IPS-11a (cell line): ENCODE results near the gene TSPAN18.

ENCODE experiments used
- H3K4me3 ChIP-seq: one replicate; pipeline ENCODE4 v1.5.1; 2013; ENCODE audit warnings: low read depth, low read length, control low read depth

Gene TSPAN18

DNA sequence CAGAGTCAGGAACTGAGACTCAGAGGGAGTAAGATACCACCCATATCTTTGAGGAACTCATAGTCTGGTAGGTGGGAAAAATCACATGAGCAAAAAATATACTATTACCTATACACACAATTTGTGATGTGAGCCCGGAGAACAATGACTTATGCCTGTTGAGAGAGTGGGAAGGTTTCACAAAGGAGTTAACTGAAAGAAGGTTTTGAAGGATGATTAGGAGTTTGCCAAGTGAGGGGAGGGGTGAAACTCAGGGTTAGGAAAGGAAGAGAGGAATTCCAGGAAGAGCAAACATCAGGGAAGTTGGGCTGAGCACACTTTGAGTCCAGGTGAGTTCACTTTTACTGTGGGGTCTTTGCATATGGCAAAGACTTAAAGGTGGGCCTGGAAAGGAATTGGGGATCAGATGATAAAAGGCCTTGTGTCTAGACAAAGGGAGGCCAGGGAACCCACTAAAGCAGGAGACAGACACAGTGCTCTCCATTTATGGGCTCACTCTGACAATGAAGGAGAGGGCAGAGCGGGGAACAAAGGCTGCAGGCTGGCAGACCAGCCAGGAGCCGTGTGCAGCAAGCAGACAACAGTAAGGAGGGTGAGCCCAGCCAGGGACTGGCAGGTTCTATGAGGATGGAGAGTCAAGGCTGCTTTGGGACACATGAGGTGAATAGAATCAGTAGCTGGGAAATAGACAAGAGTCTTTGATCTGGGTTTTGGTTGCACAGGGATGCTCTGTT lies 33.1 kb downstream of the TSPAN18 start:
- H3K4me3 ChIP-seq = no peak overlapping the region

DNA sequence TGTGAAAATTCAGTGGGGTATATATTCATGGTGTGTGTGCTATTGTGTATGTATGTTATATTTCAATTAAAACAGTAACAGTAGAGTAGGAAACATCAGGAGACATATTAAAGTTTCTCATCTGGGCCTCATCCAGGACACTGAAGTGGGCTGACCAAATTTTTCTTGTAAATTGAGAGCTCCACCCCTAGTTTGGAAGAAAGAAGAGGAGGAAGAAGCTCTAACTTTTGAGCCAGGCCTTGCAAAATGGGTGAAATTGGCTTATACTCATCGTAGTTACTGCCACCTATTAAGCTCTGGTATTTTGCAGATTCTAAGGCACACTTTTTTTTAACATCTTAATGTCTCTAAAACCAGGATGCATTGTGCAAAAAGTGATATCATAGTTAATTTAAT lies 33.7 kb downstream of the TSPAN18 start:
- H3K4me3 ChIP-seq = no peak overlapping the region

- H3K4me3 ChIP-seq = no peak overlapping the region
These were observed 34.3 kb downstream of the TSPAN18 start for GRCh38 chr11:44760917-44761550.

- no peak overlapping the region for H3K4me3 ChIP-seq
These were observed 34.8 kb downstream of the TSPAN18 start for GRCh38 chr11:44761551-44761961.

GRCh38 chr11:44763121-44763820 lies 36.5 kb downstream of the TSPAN18 start:
- H3K4me3 ChIP-seq = no peak overlapping the region

DNA sequence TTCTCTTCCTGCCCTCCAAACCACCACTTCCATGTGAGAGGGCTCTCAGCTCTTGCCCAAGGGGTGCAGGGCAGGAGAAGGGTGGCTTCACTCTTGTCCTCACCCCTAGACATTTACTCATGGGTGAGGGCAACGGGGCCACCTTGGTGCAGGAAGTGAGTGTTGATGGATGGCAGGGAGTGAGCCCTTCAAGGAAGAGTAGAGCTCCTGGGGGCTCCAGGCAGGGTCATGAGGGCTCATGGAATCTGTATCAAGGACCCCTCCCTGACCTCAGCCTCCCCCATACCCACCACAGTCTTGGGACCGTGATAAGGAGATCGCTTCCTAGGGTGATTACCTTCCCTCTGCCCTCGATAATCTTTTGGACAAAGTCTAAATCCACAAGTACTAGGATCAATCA lies 37.8 kb downstream of the TSPAN18 start:
- H3K4me3 ChIP-seq = no peak overlapping the region

DNA sequence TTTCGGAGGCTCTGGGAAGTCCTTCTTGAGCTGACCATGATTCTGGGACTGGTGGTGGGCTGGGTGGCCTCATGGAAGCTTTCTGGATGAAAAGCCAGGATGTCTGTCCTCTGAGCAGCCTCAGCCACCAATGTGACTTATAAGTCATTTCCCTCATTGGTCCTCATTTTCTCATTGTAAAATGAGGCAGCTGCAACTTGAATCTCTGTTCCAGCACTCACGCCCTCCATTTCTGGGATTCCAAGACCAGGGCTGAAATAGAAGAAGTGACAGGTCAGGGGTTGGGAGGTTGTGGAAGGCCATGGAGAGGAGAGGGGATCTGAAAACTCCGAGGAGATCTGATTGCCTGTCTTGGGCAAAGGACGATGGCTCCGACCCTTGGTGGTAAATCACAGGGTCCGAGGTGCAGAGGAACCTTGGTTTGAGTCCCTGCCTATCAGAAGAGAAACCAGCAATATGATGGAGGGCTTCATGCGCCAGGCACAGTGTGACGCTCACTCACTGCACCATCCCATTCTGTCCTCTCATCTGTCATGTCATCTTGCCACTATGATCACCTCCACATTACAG lies 38.3 kb downstream of the TSPAN18 start:
- H3K4me3 ChIP-seq = no peak overlapping the region

- H3K4me3 ChIP-seq = no peak overlapping the region
These were observed 38.9 kb downstream of the TSPAN18 start for GRCh38 chr11:44765676-44766075.

- H3K4me3 ChIP-seq = no peak overlapping the region
These were observed 39.6 kb downstream of the TSPAN18 start for GRCh38 chr11:44766112-44766971.

DNA sequence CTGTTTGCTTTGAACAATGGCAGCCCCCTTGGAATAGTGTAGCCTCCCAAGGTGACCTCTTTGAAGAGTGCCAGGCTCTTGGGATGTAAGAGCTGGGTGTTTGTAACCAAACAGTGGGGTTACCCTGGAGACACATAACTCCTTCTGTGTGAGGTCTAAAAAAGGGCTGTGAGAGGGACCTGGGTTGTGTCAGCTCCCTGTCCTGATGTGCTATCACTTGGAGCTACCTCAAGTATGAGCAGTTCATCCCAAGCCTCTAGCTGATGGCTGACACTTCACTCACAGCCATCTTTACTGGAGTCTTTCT lies 40.2 kb downstream of the TSPAN18 start:
- H3K4me3 ChIP-seq = no peak overlapping the region

DNA sequence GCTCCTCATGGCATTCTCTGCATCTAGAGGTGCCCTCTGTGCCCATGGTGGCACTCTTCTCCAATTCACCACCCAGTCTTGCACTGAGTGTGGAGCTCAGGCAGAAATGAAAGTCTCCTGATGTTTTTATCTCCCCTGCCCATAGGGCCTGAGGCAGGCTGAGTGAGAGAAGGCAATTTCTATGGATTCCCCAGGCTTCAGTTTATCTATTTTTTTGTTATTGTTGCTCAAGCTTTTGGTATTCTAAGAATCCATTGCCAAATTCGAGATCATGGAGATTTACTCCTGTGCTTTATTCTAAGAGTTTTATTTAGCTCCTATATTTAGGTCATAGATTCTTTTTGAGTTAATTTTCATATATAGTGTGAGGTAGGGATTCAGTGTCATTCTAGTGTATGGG lies 40.7 kb downstream of the TSPAN18 start:
- no peak overlapping the region for H3K4me3 ChIP-seq

DNA sequence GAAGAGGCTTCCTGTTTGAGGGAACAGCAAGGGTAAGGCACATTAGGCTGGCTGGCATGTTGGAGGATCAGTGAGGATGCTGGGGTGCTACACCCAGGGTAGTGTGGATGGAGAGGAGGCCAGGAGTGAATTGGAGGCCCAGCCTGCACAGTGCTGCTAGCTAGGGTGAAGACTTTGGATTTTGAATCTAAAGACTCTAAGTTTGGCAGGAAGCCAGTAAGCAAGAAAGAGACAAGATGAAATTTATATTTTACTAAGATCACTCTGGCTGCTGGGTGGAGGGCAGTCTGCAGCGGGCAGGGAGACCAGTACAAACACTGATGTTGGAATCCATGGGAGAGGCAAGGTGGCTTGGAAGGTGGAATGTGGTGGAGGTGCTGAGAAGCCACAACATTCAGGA lies 43.6 kb downstream of the TSPAN18 start:
- no peak overlapping the region for H3K4me3 ChIP-seq

DNA sequence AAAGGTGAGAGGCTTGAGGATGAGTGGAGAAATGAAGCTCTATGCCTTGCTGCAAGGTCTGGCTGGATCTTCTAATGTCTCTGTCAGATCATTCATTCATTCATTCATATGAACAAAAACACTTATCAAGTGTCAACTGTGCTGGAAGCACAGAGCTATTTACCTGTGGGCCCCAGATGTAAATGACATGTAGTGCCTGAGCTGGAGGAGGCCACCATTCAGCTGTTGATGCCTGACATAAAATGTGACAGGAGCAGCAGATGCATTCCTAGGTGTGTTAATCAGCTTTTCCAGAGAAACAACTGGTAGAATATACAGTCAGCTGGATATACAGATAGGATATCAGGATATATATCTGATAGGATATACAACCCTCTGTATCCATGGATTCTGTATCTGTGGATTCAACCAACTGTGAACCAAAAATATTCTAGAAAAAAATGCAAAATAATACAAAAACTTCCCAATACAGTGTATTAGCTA lies 44.5 kb downstream of the TSPAN18 start:
- H3K4me3 ChIP-seq = no peak overlapping the region

DNA sequence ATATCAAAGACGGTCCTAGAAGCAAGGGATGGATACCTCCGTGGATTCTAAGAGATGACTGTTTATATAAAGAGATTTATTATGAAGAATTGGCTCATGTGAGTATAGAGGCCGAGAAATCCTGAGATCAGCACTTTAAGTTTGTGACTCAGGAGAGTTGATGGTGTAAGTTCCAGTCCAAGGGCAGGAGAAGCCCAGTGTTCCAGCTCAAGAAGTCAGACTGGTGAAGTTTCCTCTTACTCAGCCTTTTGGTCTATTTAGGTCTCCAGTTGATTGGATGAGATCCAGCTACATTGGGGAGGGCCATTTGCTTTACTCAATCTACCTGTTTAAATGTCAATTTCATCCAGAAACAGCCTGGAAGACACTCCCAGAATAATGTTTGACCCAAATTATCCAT lies 45.1 kb downstream of the TSPAN18 start:
- no peak overlapping the region for H3K4me3 ChIP-seq

DNA sequence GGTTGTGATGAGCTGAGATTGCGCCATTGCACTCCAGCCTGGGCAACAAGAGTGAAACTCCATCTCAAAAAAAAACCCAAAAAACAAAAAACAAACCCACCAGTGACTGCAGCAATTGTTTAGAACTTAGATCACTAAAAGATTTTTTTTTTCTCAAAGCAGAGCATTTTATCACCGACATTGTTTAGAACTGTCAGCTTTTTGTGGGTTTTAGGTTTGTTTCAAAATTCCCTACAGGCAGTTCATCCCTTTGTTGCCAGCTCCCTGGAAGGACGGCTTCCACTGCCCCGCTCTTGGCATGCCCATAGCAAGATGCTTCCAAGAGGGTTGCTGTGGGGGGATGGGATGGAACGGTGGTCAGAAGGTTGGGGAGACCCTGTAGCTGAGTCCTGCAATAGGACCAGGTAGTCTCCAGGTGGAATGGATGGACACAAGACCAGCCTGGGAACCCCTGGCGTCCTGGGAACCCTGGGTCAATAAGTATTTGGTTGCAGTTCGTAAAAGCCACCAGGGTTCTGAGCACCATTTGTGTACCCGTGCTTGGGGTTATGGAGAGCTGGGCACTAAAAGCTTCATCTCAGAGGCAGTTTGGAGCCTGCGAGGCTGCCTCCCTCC lies 46.7 kb downstream of the TSPAN18 start:
- no peak overlapping the region for H3K4me3 ChIP-seq

GRCh38 chr11:44774108-44774507 lies 47.3 kb downstream of the TSPAN18 start:
- H3K4me3 ChIP-seq = no peak overlapping the region

DNA sequence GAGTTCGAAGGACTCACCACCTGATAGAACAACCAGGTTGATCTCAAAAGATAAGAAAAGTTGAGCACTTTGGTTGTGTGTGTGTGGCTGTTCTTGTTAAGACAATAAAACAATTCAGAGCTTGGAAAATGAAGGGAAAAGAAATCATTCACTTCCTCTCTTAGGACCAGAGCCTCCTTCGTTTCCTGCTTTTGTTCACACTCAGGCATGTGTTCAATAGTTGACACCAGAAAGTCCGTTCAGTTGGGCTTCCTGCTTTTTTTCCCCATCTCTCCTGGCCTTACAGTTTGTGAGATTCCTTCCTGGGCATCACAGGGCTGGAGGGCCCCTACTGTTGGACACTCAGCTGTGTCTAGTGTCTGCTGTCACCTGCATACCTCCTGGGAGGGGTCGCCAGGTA lies 48.0 kb downstream of the TSPAN18 start:
- no peak overlapping the region for H3K4me3 ChIP-seq

GRCh38 chr11:44775366-44775984 lies 48.7 kb downstream of the TSPAN18 start:
- no peak overlapping the region for H3K4me3 ChIP-seq

GRCh38 chr11:44775985-44776446 lies 49.3 kb downstream of the TSPAN18 start:
- no peak overlapping the region for H3K4me3 ChIP-seq
